NOMO-1 (cell line): Measurements from ENCODE around the gene DEK.
A peak's percentile ranks its signal among the peaks of the same experiment; 100 is the strongest.

ENCODE experiments used
- DNase-seq, 2 experiments: peaks; one replicate each; lab custom pipeline; 2025; ENCODE audit not compliant: unreplicated experiment in 2 of 2; lab: John Stamatoyannopoulos, UW

The DEK gene

DNA sequence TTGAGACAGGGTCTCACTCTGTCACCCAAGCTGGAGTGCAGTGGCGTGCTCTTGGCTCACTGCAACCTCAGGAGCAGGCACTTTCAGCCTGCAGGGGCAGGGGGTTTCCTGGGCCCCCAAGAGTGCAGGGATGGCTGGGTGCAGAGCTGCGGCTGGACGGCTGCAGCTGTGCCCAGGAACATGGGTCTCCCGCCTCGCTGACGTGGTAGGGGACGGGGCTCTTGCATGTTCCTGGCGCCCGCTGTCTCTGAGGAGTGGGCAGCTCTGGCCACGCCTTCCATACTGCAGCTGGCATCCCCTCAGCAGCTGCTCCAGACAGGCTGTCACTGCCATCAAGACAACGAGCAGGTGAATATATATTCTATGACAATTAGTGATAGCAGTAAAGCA is 2.2 kb upstream of the DEK start:
- no peak for DNase-seq

DNA sequence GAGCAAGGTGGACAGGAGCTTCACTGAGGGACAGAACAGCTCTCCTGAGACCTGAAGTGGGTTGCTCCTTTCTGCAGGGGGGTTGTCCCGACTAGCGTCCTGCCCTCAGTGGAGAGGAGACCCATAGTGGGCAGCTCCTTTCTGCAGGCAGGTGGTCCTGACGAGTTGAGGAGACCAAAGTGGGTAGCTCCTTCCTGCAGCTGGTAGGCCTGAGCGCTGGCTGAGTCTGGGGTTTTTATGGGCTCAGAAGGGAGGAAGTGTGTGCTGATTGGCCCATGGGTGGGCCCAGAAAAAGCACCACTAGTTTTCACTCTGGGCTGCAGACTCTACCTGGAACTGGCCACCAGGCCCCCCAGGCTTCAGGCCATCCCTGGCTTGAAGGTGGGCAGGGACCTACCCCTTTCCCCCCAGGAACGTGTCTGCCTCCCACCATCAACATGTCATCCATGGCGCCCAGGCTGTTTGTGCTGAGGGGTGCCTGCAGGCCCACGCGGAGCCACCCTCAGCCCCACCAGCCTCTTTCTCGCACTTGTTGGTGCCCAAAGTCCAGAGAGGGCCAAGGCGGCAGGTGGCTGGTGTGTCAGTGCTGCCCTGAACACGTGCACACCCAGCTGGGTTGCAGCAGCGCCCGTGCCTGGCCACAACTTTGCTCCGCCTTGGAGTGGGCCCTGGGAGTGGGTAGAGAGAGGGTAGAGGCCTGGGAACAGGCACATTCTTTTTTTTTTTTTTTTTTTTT is 1.6 kb upstream of the DEK start:
- no peak for DNase-seq

DNA sequence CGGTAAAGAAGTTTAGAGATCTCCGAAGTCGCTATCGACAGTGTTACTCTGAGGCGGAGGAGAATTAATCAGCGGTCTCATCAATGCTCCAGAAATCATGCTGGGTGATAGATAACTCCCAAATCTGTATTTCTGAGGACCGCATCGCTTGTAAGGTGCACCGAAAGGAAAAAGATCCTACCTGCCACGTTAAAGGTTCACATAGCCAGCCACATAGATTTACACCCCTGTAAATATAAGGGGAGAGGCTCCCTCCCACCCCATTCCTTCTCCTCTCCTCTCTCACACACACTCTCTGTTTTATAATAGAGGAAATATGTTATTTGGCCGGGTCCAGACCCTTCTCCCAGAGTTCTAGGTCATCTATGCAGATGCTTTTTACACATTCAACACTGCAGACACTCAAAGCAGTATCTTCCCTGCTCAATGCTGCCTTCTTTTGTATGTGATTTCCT is 620 bp upstream of the DEK start:
- peak in 1 of 2 experiments; percentile 33 for DNase-seq

DNA sequence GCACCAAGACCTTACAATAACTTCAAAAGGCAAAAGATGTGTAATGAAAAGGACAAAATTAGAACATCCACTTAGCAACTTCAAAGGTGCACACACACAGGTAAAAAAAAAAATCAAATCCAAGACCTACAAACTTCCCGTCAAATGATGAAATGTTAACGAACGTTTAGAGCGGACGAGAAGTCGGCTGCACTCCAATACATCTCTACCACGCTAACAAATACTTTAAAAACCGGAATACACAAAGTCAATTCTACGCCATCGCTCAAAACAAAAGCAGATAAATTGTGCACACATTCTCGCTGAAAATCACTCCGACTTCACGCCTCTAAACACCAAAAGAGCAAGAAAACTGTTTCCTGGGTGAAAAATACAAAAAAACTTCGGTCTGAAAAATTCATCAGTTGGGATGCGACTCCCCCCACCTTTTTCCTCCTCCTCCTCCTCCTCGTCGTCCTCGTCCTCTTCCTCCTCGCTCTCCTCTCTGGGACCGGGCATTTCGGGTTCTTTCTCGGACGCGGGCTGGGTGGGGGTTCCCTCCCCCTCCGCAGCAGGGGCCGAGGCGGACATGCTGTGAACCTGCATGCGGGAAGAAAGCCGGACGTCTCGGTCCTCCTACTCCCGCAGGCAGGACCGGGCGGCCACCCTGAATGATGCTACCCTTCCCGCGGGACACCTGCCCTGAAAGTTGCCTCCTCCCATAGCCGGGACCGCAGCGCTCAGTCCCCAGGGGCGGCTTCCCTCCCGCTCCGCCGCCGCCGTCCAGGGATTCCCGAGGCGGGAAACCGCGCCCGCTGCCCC is 712 bp downstream of the DEK start:
- DNase-seq: peak in 1 of 2 experiments; percentile 28

DNA sequence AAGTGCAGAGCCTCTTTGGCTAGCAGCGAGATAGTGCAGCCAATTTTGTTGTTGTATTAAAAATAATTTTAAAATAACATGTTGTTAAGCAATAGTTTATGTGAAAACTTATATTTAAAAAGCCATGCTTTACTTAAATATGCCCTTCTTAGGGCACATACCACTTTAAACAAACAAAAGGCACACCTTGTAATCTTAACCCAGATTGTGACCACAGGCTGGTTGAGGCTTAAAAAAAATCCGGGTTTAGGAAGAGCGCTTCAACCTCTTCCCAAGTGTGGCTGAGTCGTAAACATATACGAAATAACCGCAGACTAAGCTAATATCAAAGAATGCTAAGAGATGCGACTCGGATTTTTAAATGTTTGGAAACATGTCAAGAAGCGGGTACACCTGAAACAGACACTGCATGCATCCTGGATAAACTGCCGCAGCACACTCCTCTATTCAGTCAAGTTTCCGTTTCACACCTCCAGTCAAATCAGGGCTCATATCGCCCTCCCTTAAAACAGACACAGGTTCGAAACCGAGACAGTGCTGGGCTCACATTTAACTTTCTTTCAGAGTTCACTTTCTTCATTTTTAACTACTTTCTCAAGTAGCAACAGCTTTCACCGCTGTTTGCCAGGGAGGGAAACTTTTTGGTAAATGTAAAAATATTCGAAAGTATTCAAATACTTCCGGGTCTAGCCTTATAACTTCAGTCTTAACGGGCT is 1.5 kb downstream of the DEK start:
- peak in 1 of 2 experiments; percentile 20 for DNase-seq

DNA sequence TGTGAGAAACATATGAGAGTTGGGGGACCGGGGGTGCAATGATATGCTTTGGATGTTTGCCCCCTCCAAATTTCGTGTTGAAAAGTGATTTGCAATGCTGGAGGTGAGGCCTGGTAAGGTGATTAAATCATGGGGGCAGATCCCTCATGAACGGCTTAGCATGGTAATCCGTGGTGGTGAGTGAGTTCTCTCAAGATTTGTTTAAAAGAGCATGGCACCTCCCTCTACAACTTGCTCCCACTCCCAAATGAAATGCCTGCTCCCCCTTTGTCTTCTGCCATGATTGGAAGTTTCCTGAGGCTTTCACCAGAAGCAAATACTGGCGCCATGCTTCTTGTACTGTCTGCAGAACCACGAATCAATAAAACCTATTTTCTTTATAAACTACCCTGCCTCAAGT is 2.5 kb downstream of the DEK start:
- DNase-seq: no peak

DNA sequence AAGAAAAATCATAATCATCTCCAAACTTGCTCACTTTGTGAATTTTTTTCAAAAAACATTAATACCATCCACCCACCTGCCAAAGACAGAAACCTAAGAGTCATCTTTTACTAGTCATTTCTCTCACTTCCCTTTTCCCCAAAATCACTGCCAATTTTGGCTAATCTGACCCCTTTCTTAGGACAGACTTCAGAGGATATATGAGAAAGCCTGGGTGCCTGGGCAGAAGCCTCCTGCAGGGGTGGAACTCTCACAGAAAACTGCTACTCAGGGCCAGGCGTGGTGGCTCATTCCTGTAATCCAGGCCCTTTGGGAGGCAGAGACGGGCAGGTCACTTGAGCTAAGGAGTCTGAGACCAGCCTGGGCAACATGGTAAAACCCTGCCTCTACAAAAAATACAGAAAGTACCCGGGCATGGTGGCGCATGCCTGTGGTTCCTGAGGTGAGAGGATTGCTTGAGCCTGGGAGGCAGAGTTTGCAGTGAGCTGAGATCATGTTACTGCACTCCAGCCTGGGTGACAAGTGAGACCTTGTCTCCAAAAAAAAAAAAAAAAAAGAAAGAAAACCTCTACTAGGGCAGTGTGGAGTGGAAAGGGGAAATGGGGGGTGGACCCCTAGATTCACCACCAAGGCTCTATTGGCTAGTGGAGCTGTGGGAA is 3.8 kb downstream of the DEK start:
- DNase-seq: peak; percentile 63 to 74

DNA sequence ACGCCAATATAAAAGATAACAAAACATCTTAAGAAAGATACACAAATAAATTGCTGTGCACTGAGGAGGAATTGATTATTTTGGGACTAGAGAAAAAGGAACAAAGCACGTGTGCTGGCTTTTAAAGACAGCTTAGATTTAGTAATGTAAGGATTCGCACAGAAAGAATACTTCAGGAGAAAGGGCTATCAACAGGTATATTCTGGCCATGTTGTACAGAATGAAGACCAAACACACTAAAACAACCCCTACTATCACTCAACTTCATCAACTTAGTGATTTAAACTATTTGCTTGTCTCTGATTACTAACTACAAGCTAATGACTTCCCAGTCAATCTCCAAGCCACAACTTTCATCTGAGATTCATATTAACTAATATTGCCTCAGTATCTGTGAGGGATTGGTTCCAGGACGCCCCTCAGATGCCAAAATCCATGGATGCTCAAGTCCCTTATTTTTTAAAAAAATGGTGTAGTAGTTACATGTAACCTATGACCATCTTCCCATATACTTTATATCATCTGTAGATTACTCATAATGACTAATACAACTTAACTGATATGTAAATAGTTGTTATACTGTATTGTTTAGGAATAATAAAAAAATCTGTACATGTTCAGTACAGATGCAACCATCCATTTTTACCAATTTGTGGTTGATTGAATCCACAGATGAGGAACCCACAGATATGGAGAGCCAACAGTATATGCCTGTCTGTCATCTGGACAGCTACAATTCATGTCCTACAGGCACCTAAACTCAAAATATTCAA is 4.5 kb downstream of the DEK start:
- no peak for DNase-seq

DNA sequence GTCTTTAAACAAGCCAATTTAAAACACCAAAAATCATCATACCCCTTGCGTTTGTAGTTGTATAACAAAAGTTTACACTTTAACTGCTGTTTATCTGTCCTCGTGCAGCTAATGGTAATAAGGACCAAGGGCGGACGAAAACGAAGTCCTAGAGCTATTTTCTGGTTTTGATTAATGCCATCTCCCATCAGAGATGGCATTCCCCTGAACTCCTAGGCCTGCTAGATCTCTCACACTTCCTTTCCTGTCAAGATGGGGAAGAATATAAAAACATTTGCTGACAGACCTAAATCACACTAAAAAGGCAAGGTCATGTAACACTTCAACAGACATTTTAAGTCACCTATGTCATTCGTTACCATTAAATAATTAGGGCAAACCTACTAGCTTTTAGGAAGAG is 9.5 kb downstream of the DEK start:
- DNase-seq: no peak

DNA sequence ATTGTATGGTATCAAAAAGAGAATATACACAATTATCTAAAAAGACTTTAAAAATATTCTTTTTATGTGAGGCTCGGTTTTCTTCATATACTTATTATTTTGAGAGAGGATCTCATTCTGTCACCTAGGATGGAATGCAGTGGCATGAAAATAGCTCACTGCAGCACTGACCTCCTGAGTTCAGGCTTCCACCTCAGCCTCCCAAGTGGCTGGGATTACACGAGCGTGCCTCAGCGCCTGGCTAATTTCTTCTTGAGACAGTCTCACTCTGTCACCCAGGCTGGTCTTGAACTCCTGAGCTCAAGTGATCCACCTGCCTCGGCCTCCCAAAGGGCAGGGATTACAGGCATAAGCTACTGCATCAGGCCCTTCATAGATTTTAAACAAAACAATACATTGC is 10.7 kb downstream of the DEK start:
- no peak for DNase-seq

DNA sequence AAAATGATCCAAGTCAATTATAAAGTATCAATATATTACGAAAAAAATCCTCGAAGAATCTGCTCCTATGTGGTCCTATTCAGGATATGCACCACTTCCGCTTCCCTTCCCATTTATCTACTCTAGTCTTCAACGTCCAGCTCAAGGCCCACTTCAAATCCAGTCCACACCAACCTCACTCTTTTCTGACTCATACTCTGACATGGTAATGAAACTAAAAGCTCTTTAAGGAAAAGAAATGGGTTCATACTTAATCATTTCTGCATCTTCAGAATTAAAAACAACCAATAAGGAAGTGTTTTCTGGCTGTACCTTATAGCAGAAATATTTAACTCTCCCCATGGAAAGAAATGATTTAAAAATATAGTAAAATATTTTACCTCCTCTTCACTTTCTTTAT is 15.1 kb downstream of the DEK start:
- no peak for DNase-seq

DNA sequence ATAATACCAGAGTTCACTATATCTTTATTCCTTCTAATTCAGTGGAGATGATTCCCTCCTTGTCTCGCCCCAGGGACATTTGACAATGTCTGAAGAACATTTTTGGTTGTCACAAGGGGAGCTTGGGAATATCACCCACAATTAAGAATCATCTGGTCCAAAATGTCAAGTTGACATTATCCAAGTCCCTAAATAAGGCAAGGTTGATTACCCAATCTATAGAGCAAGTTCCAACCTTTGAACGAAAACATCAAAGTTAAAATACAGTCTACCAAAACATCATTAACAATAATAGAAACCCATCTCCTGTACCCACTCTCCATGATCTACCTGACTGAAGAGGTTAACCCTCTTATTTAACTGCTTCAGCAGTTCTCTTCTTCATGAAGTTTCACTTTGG is 15.6 kb downstream of the DEK start:
- no peak for DNase-seq

DNA sequence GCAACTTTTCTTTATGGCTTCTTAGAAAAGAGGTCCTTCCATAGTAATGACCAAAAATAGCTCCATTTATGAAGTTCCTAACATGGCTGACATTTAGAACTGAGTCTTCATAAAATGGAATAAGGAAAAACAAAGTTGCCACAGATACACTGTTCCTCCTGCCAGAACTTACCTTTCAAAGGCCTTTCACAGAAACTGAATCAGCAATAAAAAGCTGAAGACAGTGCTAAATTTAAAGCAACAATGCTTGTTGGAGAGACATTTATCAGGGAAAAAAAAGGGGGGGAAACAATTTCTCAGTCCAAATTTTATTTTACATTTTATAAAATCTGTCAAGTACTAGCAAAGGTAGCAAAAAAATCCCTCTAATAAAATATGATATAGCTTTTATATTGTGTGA is 17.3 kb downstream of the DEK start:
- DNase-seq: no peak

DNA sequence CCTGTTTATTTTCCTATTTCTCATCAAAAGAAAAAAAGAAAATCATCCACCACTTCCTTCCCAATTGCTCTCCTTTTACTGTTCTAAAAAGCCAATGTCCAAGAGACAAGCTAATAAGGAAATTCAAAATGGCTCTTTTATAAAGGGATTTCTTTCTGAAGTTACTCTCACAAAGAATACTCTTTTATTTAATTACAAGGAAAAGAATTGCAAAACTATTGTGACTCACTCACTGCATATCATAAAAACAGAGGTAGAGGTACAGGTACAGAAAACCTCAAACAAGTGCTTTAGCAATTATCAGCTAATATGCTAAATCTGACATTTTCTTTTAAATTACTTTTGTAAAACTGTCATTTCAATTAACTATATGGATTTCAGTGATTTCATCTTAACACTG is 18.1 kb downstream of the DEK start:
- no peak for DNase-seq

DNA sequence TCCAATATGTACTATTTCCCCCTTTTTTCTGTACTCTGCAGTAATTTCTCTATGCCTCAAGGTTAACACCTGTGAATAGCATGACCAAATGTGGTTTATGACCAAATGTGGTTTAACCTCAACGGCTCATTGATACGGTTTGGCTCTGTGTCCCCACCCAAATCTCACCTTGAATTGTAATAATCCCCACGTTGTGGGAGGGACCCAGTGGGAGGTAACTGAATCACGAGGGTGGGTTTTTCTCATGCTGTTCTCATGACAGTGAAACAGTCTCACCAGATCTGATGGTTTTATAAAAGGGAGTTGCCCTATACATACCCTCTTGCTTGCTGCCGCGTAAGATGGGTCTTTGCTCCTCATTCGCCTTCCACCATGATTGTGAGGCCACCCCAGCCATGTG is 18.7 kb downstream of the DEK start:
- no peak for DNase-seq

DNA sequence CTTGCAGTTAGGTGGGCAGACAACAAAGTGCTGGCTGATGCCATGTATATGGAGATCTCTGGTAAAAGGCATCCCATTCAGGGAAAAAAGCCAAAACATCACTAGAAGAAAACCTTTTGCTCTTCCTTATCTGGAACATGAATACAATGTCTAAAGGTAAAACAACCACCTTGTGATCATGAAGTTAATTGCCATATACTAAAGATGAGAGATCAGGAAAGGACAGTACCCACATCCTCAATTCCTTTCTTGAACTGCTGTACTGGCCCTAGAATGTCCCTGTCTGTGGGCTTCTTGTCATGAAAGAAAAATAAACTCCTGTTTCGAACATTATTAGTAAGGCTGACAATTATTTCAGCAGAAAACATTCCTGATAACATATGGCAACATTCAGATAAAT is 19.3 kb downstream of the DEK start:
- no peak for DNase-seq

DNA sequence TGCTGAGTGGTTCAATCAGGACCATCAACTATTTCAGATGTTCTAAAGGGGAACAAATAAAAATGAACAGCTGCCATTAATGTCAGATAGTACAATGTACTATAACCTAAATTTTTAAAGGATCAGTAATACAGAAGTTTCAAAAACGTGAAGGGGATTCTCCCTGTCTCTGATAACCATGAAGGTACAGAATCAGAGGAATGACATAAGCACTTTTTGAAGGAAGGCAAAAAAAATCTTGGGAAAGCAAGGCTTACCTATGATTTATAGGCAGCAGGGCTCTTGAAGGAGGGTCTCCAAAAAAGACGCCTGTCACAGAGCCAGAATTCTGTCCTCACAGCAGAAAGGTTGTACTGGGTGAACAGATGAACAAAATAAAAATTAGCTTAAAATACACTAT is 20.1 kb downstream of the DEK start:
- DNase-seq: no peak

DNA sequence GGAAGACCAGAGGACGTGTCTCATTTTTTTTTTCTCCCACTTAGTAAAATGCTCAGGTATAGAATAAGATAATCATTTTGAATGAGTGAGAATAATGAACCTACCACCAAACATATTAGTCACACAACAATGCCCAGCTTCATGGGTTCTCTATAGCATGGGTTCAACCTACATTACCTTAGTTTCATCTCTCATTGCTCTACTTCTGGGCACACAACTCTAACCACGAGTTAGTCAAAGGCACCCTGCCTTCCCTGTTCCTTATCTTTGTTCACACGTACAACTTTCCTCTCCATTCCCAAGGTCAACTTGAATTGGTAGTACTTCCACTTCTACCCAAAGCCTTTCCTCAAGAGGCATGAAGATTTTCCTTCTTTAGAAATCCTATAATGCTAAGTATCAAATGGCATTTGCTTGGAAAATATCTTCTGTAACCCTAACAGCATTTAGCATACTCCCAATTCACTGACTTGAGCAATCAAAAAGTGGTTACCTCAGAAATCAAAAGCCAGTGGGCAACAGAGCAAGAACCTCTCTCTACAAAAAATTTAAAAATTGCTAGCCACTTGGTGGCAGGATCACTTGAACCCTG is 20.9 kb downstream of the DEK start:
- DNase-seq: no peak

DNA sequence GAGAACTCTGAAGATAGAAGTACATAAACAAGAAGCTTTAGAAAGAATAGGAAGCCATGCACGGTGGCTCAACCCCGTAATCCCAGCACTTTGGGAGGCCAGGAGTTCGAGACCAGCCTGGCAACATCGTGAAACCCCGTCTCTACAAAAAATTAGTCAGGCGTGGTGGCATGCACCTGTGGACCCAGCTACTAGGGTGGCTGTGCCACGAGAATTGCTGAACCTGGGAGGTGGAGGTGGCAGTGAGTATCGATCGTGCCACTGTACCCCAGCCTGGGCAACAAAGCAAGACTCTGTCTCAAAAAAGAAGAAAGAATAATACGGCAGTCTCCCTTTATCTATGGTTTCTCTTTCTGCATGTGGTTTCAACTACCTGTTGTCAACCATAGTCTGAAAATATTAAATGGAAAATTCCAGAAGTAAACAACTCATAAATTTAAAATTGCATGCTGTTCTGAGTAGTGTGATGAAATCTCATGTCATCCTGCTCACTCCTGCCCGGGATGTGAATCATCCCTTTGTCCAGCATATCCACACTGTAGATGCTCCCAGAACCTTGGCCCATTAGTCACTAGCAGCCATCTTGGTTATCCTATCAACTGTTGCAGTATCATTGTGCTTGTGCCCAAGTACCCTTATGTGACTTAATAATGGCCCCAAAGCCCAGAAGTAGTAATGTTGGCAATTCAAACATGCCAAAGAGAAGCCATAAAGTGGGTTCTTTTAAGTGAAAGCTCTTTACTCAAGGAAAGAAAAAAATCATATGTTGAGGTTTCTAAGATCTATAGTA is 22.1 kb downstream of the DEK start:
- DNase-seq: no peak
